ENCODE measurements around the gene METTL17.
"Not testable (repeated sequence)": the region's sequence is repeated elsewhere in the genome, so short reads cannot be mapped to it uniquely, and the experiment has no call there.

METTL17 gene

DNA sequence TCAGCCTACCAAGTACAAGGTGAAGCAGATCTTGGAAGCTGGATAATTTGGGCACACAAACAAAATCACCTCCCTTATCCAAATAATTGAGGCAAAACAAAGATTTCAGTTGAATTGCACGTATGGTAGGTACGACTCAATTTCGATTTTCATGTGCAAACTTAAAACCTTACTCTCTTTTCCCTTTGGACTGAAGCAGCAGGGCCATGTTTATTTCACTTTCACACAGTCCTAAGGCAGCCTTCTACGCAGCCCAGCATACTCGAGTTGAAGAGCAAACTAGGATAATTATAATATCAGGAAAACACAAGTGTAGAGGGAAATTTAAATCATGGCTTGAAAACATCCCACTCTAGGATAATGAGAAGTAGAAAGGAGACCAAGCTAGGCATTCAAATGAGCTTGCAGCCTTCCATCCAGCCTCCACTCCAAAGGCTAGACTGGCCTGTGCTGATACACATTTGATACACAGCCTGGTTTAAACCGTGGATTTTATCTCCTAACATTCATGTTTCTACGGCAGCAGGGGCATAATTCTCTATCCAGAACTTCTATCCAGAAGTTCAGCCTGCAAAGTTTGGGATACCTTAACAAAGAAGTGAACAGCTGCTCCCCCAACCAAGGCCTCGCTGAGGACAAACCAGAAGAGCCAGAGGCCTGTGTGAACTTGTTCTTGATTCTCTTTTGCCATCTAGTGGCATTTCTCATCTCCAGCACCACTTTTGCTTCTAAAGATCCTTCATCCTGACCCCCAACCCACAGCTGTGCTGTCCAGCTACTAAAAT is 50.0 kb downstream of the METTL17 start:
- DNase-seq (ENCODE audit: insufficient read length, low spot score) (peak; percentile 34), FAIRE-seq (no peak)
- TF ChIP-seq POLR2A (IDR thresholded peaks at IDR 0.05; ENCODE audit: low read depth, low read length) (no peak), PAX5 (IDR thresholded peaks at IDR 0.05; ENCODE audit: insufficient read depth, low read length, severe bottlenecking) (no peak), SPI1 (IDR thresholded peaks at IDR 0.05; ENCODE audit: low read depth, low read length) (no peak), TAF1 (IDR thresholded peaks at IDR 0.05; ENCODE audit: low read depth, low read length) (no peak), POU2F2 (IDR thresholded peaks at IDR 0.05; ENCODE audit: low read depth, low read length) (no peak), POLR2AphosphoS5 (IDR thresholded peaks at IDR 0.05; ENCODE audit: low read depth, low read length) (no peak)

DNA sequence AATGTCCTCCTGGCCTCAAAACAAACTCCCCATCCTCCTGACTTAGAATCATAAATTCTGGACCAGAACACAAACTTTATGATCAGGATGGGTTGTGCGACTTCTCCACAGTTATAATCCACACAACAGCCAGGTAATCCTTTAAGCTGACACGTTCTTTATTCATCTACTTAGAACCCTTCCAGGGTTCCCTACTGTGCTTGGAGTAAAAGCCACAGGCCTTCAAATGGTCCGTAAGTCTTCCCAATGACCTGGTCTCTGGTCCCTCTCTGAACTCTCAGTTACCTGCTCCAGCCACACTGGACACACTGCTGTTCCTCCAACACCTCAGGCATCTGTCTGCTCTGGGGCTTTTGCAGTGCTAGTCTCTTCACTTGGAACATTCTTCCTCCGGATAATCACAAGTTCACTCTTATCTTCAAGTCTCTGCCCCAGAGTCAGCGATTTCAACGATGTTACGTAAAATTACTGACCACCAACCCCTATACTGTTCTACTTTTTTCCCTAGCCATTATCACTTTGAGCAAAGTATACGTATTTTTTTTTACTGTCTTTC is 50.7 kb downstream of the METTL17 start:
- no peak for TF ChIP-seq POLR2A (IDR thresholded peaks at IDR 0.05; ENCODE audit: low read depth, low read length)
- no peak for TF ChIP-seq POU2F2 (IDR thresholded peaks at IDR 0.05; ENCODE audit: low read depth, low read length)
- TF ChIP-seq TAF1 (IDR thresholded peaks at IDR 0.05; ENCODE audit: low read depth, low read length), result no peak
- TF ChIP-seq POLR2AphosphoS5 (IDR thresholded peaks at IDR 0.05; ENCODE audit: low read depth, low read length), result no peak
- TF ChIP-seq PAX5 (IDR thresholded peaks at IDR 0.05; ENCODE audit: insufficient read depth, low read length, severe bottlenecking), result no peak
- no peak for TF ChIP-seq SPI1 (IDR thresholded peaks at IDR 0.05; ENCODE audit: low read depth, low read length)
- DNase-seq (ENCODE audit: insufficient read length, low spot score), result no peak
- FAIRE-seq, result no peak

DNA sequence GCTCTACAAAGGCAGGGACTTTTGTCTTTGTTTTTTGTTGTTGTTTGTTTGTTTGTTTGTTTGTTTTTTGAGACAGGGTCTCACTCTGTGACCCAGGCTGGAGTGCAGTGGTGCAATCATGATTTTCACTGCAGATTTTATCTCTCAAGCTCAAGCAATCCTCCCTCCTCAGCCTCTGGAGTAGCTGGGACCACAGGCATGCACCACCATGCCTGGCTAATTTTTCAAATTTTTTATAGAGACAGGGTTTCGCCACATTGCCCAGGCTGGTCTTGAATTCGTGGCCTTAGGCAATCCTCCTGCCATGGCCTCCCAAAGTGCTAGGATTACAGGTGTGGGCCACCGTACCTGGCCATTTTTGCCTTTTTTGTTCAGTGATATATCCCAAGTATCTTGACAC is 51.2 kb downstream of the METTL17 start:
- not testable (repeated sequence) for FAIRE-seq; DNase-seq (ENCODE audit: insufficient read length, low spot score)

DNA sequence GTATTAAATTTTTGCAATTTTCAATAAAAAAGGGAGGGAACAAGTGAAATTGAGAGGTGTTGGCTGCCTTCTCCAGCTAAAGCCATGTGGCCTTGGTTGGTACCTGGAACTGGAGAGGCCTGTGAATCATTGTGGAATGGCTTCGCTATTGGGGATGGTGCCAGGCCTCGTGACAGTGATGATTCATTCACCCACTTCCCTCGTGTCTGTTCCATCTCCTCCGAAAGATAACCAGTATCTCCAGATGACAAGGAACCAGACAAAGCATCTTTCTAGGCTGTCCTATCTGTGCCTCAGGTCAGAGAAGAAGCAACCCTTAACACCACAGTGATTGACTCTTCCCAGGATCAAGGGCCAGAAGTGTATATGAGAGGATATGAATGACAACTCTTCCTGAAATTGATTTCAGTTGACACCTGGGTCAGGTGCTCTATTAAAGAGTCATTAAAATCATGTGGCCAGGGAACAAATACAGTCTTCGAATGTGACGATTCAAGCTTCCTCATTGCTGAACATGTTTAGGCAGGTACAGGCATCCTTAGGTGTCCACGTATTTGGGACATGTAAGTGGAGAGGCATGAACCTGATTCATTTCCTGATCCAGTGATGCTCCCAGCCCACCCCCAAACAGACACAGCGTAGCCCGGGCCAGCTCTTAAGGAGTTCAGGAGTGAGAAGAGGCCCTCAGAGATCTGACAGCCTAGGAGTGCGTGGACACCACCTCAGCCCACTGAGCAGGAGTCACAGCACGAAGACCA is 52.1 kb downstream of the METTL17 start, which contains the start of gene RNASE7:
Gene RNASE7 (plus strand): TSS at position 687 of the 758 bp plus-strand sequence. CDS start 631 bp downstream, outside the sequence.
- no peak for DNase-seq (ENCODE audit: insufficient read length, low spot score)
- TF ChIP-seq TAF1 (IDR thresholded peaks at IDR 0.05; ENCODE audit: low read depth, low read length) (no peak), POLR2AphosphoS5 (IDR thresholded peaks at IDR 0.05; ENCODE audit: low read depth, low read length) (no peak), PAX5 (IDR thresholded peaks at IDR 0.05; ENCODE audit: insufficient read depth, low read length, severe bottlenecking) (no peak), POU2F2 (IDR thresholded peaks at IDR 0.05; ENCODE audit: low read depth, low read length) (no peak), POLR2A (IDR thresholded peaks at IDR 0.05; ENCODE audit: low read depth, low read length) (no peak), SPI1 (IDR thresholded peaks at IDR 0.05; ENCODE audit: low read depth, low read length) (no peak)
- no peak for FAIRE-seq

DNA sequence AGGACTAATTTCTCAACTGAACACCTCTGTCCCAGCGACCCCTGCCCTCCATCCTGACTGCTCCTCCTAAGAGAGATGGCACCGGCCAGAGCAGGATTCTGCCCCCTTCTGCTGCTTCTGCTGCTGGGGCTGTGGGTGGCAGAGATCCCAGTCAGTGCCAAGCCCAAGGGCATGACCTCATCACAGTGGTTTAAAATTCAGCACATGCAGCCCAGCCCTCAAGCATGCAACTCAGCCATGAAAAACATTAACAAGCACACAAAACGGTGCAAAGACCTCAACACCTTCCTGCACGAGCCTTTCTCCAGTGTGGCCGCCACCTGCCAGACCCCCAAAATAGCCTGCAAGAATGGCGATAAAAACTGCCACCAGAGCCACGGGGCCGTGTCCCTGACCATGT is 53.1 kb downstream of the METTL17 start:
- TF ChIP-seq POLR2A (IDR thresholded peaks at IDR 0.05; ENCODE audit: low read depth, low read length) (no peak), SPI1 (IDR thresholded peaks at IDR 0.05; ENCODE audit: low read depth, low read length) (no peak), PAX5 (IDR thresholded peaks at IDR 0.05; ENCODE audit: insufficient read depth, low read length, severe bottlenecking) (no peak), POLR2AphosphoS5 (IDR thresholded peaks at IDR 0.05; ENCODE audit: low read depth, low read length) (no peak), TAF1 (IDR thresholded peaks at IDR 0.05; ENCODE audit: low read depth, low read length) (no peak), POU2F2 (IDR thresholded peaks at IDR 0.05; ENCODE audit: low read depth, low read length) (no peak)
- FAIRE-seq (no peak), DNase-seq (ENCODE audit: insufficient read length, low spot score) (no peak)

DNA sequence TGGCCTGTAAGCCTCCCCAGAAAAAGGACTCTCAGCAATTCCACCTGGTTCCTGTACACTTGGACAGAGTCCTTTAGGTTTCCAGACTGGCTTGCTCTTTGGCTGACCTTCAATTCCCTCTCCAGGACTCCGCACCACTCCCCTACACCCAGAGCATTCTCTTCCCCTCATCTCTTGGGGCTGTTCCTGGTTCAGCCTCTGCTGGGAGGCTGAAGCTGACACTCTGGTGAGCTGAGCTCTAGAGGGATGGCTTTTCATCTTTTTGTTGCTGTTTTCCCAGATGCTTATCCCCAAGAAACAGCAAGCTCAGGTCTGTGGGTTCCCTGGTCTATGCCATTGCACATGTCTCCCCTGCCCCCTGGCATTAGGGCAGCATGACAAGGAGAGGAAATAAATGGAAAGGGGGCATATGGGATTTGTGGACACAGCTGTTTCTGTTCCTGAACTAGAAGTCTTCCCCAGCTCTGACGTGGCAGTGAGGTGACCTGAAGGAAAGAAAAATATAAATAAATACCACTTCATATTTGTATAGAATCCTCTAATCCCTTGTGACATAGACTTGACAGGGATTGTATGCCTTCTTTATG is 53.7 kb downstream of the METTL17 start:
- DNase-seq (ENCODE audit: insufficient read length, low spot score) (no peak), FAIRE-seq (no peak)
- TF ChIP-seq POU2F2 (IDR thresholded peaks at IDR 0.05; ENCODE audit: low read depth, low read length) (no peak), TAF1 (IDR thresholded peaks at IDR 0.05; ENCODE audit: low read depth, low read length) (no peak), PAX5 (IDR thresholded peaks at IDR 0.05; ENCODE audit: insufficient read depth, low read length, severe bottlenecking) (no peak), POLR2A (IDR thresholded peaks at IDR 0.05; ENCODE audit: low read depth, low read length) (no peak), POLR2AphosphoS5 (IDR thresholded peaks at IDR 0.05; ENCODE audit: low read depth, low read length) (no peak), SPI1 (IDR thresholded peaks at IDR 0.05; ENCODE audit: low read depth, low read length) (no peak)

DNA sequence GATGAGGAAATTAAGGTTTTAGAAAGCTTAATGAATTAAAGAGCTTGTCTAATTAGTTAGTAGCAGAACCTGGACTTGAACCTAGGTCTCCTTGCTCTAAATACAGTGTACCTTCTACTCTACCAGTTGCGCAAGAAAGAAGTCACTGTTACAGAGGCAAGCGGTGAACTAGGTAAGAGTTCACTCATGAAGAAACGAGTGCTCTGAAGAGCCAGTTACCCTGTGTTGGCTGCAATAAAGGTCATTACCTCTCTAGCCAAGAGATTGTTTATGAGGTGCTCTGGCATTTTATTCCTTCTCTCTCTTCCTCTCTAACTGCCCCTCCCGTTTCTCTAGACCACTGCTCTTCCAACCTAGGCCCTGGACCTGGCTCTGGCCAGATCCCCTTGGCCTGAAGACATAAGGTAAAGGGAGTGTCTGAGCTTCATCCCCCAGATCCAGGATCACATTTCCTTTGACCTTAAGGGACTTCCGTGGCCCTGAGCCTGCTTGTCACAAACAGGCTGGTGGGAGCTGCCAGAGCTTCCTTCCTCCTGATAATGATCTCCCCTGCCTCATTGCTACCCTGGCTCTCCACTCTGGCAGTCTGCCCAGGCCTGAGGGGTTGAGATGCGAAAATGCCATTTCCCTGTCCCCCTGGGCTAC is 54.3 kb downstream of the METTL17 start:
- TF ChIP-seq POLR2A (IDR thresholded peaks at IDR 0.05; ENCODE audit: low read depth, low read length) (no peak), SPI1 (IDR thresholded peaks at IDR 0.05; ENCODE audit: low read depth, low read length) (no peak)
- DNase-seq (ENCODE audit: insufficient read length, low spot score), result no peak
- no peak for FAIRE-seq
